Hematopoietic multipotent progenitor cell treated with erythropoietin and hydrocortisone succinate and interleukin-3 and kit ligand, for 17 days (in vitro differentiated cells): ENCODE data around the gene PRSS38.
A peak's percentile ranks its signal among the peaks of the same experiment; 100 is the strongest.
"Not testable (repeated sequence)": the region's sequence is repeated elsewhere in the genome, so short reads cannot be mapped to it uniquely, and the experiment has no call there.

Experiments
- DNase-seq: peaks from one replicate; pipeline ENCODE4 v3.0.0-alpha.2; 2015; ENCODE audit warnings: low spot score

PRSS38 gene

DNA sequence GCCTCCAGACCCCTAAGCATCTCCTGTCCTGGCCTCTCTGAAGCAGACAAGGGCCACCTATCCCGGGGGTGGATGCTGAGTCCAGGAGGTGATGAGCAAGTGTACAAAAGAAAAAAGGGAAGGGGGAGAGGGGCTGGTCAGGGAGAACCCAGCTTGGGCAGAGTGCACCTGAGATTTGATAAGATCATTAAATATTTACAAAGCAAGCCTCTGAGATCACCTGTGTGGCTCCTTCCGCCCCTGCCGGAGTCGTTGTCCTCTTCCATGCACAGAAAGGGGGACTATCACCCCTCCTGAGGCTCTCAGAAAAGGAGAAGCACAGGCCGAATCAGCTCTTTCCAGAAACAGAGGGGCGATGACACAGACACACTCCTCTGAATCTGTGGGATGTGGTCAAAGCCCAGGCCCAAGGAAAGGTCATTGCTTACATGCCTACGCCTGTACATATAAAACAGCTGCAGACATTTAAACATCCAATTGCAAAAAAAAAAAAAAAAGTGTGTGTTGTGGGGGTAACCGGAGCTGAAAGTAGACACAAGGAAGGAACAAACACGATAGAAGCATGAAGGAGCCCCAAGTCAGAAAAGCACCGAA, 30.9 kb downstream of the PRSS38 start:
- no peak for DNase-seq

DNA sequence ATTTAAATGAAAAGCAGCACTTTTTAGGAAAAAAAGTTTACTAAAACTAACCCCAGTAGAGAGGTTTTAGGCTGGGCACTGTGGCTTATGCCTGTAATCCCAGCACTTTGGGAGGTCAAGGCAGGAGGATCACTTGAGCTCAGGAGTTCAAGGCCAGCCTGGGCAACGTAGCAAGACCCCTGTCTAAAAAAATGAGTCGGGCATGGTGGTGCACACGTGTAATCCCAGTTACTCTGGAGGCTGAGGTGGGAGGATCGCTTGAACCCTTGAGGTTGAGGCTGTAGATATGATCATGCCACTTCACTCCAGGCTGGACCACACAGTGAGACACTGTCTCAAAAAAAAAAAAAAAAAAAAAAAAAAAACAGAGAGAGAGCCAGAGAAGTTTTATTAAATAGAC, 31.6 kb downstream of the PRSS38 start:
- not testable (repeated sequence) for DNase-seq

DNA sequence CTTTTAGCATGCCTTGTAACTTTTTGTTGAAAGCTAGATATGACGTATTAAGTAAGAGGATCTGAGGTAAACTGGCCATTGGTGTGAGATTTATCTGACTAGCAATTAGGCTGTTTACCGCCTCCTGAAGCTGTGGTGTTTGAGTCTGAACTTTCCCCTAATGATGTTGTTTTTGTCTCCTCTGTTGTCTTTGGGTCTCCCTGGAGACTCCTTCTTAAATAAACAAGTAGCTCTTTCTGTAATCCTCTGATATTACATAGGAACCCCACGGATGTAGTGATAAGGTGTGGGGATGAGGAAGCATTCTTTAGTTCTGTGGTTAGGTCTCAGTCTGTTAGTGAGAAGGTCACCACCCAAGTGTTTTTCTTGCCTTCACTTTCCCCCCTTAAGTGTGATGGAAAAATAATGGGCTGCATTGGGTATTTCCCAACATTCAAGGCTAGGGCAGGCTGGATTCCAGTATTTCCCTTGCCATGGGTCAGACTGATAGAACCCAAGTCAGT, 33.0 kb downstream of the PRSS38 start:
- DNase-seq, result no peak

DNA sequence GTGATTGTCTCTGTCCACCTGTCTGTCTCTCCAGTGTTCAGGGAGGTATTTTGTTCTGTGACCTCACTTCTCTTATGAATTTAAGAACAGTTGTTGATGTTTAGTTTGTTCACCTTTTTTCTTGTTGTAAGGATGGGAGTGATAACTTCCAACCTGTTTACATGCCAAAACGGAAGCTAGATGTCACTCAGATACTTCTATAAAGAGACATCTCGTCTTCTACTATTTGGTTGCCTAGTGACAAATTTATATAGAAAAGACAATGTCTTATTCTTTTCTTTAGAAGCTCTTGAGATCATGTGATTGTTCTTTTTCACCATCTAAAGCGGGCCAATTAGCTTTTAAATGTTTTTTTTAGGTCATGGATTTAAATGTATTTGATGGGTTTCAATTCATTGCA, 33.8 kb downstream of the PRSS38 start:
- DNase-seq, result no peak

DNA sequence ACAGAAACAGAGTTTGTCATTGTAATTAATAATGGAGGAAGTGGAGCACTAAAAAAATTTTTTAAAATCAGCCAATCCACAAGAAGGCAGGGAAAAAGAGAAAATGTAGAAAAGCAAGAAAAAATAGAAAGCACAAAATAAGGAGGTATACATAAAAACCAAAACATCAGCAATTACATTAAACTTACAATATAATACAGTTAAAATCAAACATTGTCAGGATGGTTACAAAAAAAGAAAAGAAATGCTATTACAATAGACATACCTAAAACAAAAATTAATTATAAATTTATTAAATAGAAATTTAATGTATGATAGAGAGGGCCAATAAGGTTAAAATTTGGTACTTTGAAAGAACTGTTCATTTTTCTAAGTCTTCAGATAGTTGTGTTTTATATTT, 38.7 kb downstream of the PRSS38 start:
- DNase-seq, result no peak

DNA sequence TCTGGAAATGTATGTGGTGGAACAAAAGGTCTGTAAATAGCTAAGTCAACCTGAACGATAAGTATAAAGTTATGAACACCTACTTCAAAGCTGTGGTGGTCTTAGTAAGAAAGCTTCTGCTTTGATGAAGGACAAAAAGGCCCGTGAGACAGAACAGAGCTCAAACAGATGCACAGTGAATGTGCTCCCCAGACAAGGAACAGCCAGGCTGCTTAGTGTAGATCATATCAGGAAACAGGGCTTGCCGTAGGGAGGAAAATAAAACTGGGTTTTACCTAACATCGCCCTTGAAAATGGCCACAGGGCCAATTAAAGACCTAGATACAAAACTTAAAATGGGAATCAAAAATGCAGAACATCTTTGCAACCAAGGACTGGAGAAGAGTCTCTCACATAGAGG, 40.2 kb downstream of the PRSS38 start:
- no peak for DNase-seq

DNA sequence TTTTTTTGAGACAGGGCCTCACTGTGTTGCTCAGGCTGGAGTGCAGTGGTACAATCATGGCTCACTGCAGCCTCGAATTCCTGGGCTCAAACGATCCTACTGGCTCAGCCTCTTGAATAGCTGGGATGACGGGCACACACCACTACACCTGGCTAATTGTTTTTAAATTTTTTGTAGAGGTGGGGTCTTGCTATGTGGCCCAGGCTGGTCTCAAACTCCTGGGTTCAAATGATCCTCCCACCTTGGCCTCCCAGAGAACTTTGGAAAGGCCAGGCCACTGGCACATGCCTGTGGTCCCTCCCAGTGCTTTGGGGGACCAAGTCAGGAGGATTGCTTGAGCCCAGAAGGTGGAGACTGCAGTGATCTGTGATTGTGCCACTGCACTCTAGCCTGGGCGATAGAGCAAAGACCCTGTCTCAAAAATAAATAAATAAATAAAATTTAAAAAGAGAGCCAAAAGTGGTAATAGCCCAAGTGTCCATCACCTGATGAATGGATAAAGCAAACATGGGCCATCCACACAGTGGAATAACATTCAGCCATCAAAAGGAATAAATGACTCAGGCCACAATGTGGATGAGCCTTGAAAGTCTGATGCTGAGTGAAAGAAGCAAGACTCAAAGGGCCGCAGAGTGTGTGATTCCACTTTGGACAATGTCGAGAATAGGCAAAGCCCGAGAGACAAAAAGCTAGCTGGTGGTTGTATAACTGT, 40.8 kb downstream of the PRSS38 start:
- no peak for DNase-seq

DNA sequence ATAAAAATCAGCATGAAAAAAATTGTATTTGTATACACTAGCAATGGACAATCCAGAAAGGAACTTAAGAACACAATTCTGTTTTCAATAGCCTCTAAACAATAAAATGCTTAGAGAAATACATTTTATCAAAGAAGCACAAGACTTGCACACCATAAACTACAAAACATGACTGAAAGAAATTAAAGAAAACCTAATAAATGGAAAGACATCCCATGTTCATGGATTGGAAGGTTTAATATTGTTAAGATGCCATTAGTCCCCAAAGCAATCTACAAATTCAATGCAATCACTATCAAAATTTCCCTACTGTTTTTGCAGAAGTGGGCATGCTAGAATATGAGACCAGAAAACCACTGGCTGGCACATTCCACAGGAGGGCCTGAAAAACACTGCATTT, 49.4 kb downstream of the PRSS38 start:
- no peak for DNase-seq

DNA sequence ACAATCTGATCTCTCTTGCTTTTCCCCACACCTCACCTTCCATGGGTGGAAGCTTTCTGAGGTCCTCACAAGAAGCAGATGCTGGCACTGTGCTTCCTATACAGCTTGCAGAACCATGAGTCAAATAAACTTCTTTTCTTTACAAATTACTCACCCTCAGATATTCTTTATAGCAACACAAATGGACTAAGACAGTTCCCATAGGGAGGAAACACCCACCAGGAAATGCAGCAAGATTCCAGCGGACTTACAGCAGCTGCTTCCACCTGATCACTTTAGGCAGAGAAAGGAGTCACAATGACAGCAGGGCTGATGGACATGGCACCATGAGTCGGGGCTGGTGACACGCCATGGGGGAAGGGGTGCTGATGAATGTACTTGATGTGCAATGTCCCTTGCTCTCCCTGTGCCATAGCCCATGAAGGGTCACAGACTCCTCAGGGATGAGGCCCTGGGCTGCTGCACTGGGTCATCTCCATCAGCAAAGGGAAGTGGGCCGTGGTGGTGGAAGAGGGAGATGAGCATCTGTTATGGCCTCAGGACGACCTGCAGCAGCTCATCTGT, 53.9 kb downstream of the PRSS38 start:
- DNase-seq, result no peak

DNA sequence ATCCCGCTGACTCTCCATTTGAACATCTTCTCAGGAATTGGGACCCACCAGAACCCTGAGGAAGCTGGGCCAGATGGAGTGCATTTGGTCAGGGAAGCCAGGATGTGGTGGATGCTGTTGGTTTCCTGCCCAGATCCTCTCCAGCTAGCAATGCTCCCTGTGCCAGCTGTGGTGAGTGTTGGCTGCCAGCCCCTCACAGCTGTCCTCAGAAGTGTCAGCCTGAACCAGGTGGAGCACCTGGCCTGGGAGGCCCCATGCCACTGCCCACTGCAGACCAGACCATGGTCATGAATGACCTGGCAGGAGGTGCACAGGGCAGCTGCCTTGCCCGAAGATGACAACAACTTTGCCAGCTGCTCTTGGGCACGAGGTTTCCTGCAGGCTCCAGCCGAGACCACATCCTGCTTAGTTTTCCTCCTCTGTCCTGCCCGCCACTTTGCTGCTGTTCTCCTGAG, 54.4 kb downstream of the PRSS38 start:
- DNase-seq, result no peak

DNA sequence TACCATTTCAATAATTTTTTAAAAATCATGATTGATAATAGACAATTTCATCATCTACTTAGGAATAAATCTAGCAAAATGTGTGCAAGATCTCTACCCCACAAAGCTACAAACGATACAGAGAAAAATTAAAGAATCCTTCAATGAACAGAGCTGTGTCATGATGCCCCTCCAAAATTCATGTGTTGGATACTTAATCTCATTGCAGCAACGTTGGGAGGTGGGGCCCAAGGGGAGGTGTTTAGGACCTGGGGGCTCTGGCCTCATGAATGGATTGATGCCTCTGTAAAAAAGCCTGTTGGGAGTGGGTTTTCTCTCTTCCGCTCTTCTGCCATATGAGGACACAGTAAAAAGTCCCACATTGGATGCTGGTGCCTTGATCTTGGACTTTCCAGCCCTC, 54.9 kb downstream of the PRSS38 start:
- no peak for DNase-seq

DNA sequence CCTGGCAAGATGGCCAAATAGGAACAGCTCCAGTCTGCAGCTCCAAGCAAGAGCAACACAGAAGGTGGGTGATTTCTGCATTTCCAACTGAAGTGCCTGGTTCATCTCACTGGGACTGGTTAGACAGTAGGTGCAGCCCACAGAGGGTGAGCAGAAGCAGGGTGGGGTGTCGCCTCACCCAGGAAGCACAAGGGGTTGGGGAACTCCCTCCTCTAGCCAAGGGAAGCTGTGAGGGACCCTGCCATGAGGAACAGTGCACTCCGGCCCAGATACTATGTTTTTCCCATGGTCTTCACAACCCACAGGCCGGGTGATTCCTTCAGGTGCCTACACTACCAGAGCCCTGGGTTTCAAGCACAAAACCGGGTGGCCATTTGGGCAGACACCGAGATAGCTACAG, 56.4 kb downstream of the PRSS38 start:
- DNase-seq, result not testable (repeated sequence)

DNA sequence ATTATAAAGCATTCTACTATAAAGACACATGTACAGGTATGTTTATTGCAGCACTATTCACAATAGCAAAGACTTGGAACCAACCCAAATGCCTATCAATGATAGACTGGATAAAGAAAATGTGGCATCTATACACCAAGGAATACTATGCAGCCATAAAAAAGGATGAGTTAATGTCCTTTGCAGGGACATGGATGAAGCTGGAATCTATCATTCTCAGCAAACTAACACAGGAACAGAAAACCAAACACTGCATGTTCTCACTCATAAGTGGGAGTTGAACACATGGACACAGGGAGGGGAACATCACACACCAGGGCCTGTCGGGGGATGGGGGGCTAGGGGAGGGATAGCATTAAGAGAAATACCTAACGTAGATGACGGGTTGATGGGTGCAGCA, 62.3 kb downstream of the PRSS38 start:
- DNase-seq, result not testable (repeated sequence)

DNA sequence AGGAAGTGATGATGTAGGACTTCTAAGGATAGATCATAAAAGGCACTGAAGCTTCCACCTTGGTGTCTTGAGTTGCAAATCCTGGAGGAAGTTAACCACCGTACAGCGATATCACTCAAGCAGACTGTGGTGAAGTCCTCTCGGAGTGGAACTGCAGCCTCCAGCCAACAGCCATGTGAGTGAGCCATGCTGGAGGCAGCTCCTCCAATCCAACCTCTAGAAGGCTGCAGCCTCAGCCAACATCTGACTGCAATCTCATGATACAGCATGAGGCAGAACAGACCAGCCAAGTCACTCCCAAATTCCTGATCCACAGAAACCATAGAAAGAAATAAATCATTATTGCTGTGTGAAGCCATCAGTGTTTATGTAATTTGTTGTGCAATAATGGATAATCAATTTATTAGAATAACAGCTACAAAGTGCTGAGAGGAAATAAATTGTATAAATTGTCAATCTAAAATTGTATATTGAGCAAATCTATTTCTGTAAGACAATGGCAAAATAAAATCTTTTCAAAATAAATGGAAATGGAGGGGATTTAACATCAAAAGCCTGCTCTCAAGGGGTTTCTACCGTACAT, 65.0 kb downstream of the PRSS38 start:
- DNase-seq, result no peak

DNA sequence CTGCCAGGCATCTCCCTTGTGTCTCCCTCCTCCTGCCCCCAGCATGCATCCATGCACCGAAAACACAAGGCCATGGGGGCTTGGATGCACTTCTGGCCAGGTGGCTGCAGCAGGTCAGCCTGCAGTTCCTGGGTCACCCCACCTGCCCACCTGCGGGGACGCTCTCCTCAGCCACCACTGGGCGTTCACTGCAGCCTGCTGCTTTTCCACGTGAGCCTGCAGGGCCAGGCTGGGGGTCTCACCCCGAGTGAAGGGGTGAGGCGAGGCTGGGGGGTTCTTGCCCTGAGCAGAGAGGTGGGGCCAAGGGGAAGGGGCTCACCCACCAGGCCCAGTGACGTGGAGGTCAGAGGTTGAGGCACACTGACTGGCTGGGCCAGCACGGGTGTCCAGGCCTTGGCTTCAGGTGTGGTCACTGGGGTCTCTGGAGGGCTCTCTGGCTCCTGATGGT, 67.6 kb downstream of the PRSS38 start:
- DNase-seq, result no peak

DNA sequence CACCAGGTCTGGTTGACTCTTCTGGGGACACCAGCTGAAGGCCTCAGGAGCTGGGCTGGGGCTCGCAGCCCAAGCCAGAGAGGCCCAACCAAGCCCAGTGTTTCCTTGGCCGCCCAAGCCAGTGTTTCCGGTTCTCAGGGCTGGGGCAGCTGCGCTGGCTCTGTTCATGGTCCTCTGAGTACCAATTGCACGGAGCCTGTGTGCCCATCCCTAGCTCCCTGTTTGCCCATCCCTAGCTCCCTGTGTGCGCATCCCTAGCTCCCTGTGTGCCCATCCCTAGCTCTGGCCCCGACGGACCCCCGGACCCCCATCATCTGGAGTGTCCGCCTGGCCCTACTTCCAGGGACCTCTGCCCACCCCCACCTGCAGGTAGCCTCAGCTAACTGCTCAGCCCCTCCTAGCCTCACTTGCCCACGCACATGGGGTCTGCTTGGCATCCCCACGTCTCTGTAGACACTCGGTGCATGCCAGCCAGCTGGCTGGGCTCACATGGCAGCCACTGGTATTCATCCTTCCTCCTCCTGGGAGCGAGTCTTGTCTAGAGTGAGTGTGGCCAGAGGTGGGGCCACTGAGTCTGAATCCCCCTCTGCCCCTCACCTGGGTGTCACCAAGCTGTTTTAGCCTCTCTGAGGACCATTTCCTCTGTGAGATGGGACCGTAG, 68.3 kb downstream of the PRSS38 start:
- no peak for DNase-seq

DNA sequence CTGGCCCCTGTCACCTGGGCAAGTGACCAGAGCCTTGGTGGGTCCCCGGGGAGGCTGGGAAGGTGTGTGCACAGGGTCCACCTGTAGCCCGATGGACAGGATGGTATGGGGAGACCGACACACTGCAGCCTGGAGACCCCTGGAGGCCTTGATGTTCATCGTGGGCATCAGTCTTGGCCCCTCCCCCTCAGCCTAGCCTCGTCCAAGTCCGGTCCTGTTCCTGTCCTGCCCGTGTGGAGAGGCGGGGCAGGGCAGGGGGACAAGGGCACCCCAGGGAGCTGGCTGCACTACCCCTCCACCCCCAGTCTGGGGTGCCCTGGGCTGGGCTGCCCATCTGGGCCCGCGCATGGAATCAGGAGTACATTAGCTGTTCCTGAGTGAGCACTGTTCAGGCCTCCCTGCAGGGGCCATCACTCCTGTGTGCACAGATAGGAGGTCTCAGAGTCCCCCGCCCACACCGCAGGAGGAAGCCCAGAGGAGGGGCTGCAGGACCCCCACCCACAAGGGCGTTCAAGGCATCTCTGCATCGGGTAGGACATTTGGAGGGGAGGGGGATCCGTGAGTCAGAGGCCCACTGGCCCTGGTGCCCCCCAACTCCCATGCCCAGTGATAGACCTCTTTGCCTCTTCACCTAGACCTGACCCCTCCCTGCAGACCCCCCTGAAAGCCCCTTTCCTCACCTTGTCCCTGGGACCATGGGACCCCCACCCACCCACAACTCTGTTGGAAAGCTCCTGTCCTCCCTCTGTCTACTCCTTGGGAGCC, 69.1 kb downstream of the PRSS38 start:
- DNase-seq, result no peak

DNA sequence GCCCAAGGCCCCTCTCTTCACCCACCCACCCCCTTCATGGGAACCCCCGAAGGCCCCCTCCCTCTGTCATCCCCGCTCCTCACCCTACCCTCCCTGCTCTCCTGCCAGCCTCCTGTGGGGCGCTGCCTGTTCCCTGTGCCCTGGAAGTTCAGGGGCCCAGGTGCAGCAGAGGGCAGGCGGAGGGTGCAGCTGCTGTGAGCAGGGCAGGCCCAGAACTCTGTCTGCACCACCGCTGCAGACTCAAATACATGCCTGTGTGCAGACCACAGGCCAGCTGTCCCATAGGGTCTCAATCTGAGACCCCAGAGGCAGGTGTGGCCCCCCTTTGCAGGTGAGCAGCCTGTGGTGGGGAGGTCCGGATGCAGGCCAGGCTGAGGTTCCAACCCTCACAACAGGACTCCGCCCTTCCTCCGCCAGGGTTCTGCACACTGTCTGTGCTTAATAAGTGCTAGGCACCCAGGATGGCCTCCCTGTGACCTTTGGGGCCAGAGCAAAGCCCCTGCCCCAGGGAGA, 69.7 kb downstream of the PRSS38 start:
- DNase-seq, result no peak

DNA sequence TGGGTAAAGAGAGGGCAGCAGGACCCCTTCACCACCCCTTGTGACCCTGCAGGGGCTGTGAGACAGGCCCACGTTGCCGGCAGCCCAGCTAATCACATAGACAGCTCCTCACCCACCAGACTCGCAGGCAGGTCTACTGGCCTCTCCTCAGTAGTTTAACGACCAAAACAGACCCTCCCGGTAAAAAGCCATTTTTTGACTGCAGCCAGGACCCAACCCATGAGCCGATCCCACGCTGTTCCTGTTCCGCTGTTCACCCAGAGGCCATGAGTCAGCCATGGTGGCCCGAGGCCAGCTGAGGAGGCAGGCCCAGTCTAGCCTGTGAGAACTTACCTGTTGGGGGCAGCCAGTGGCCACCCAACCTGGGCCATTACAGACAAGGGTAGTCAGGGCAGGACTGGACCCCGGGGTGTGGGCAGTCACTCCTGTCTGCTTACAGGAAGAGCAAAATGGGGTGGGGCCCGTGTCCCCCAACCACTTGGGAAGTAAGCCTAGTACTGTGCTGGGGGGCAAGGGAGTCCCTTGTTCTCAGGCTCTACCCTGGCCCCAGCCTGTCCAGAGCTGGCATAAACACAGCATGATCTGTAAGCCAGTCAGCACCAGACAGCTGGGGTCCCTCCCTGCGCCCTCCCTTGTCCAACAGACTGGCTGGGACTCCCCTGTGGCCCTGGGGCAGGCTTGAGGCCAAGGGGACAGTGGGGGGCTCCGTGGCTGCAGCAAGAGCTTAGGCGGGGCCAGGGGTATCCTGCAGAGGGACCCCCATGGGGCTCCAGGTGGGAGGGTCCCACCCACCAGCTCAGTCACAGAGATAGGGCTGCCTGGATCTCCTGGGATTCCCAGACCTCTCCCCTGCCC, 70.4 kb downstream of the PRSS38 start:
- DNase-seq, result peak; percentile 10

DNA sequence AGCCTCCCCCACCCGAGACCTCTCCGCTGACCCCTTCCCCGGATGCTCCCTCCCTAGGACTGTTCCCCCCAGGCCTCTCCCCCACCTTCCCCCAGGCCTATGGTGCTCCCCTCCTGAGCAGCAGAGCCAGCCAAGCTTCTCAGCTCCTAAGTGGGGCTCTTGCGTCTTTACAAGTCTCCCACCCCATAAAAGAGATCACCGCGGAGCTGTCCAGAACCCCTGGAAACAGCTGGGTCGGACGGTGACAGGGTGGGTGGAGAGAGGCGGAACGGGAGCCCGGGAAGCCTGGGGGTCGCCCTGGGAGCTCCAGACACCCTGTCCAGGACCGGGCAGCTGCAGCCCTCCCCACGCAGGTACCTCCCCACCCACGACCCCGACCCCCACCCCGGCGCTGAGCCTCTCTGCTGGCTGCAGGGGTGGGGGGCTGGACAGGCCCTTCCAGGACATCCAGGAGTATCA, 71.1 kb downstream of the PRSS38 start:
- DNase-seq, result no peak
